OCI-LY7 (cell line): ENCODE results near the gene NTNG2. TPM values are rescaled to one million over a fixed set of nuclear protein-coding genes. Genes with fewer than 3 reads are reported as not detected.

Experiments used
- BruUV-seq: library from RNA; stranded (reverse); fragments of 400-500 nt; replicated peaks from 2 replicates; lab custom pipeline; 2021; lab: Mats Ljungman, UMichigan
- CTCF ChIA-PET: fragments of 300-600 bp; sonication (Branson Sonifier 250); formaldehyde crosslinking; loops from one replicate; lab custom pipeline; 2022; ENCODE audit warnings: antibody characterized with exemption; ENCODE audit not compliant: unreplicated experiment; lab: Charles Lee
- POLR2A ChIA-PET: fragments of 300-600 bp; sonication (Branson Sonifier 250); formaldehyde crosslinking; loops from one replicate; lab custom pipeline; 2022; ENCODE audit warnings: antibody characterized with exemption; lab: Charles Lee
- DNase-seq: peaks from one replicate; pipeline ENCODE4 v3.0.0-alpha.2; 2015; ENCODE audit warnings: low spot score
- H2AFZ ChIP-seq: fragments of 200-600 bp; sonication (generic), shearing (Covaris generic); 2 replicates; pipeline ENCODE4 v1.6.1; 2014; ENCODE audit warnings: mild to moderate bottlenecking, antibody characterized with exemption, low read length, moderate library complexity
- H3K27ac ChIP-seq: fragments of 200-600 bp; sonication (generic); 2 replicates; pipeline ENCODE4 v1.5.1; 2014; ENCODE audit warnings: mixed run types, low read depth, mild to moderate bottlenecking, moderate library complexity, low read length, inconsistent platforms; ENCODE audit not compliant: poor library complexity, severe bottlenecking
- H3K36me3 ChIP-seq: fragments of 200-600 bp; sonication (generic); 2 replicates; pipeline ENCODE4 v1.6.1; 2014; ENCODE audit warnings: mild to moderate bottlenecking, antibody characterized with exemption, low read length, moderate library complexity, mixed read lengths; ENCODE audit not compliant: insufficient read depth
- H3K4me1 ChIP-seq: fragments of 200-600 bp; sonication (generic); 2 replicates; pipeline ENCODE4 v1.5.1; 2014; ENCODE audit warnings: mild to moderate bottlenecking, low read length; ENCODE audit not compliant: insufficient read depth, poor library complexity, severe bottlenecking
- H3K4me2 ChIP-seq: fragments of 200-600 bp; sonication (generic); 2 replicates; pipeline ENCODE4 v1.6.1; 2014; ENCODE audit warnings: mild to moderate bottlenecking, low read length
- H3K4me3 ChIP-seq: fragments of 200-600 bp; sonication (generic); 2 replicates; pipeline ENCODE4 v1.5.1; 2014; ENCODE audit warnings: mild to moderate bottlenecking, low read depth, low read length; ENCODE audit not compliant: poor library complexity, severe bottlenecking
- H3K79me2 ChIP-seq: fragments of 200-600 bp; sonication (generic); 2 replicates; pipeline ENCODE4 v1.6.1; 2016; ENCODE audit warnings: low read depth, mild to moderate bottlenecking, low read length, moderate library complexity, mixed read lengths; ENCODE audit not compliant: insufficient read depth
- H3K9me2 ChIP-seq: fragments of 200-600 bp; sonication (generic); 2 replicates; pipeline ENCODE4 v1.6.1; 2016; ENCODE audit warnings: mild to moderate bottlenecking, low read length, mixed read lengths; ENCODE audit not compliant: insufficient read depth
- H3K9me3 ChIP-seq: fragments of 200-600 bp; sonication (generic); 2 replicates; pipeline ENCODE4 v1.6.1; 2014; ENCODE audit warnings: mild to moderate bottlenecking, mixed run types, low read length, mixed read lengths
- H4K20me1 ChIP-seq: fragments of 200-600 bp; sonication (generic); 2 replicates; pipeline ENCODE4 v1.6.1; 2014; ENCODE audit warnings: mild to moderate bottlenecking, antibody characterized with exemption, low read length, moderate library complexity, mixed read lengths; ENCODE audit not compliant: insufficient read depth
- CTCF ChIP-seq: fragments of 200-600 bp; sonication (generic); conservative IDR thresholded peaks from 2 replicates; pipeline ENCODE4 v1.5.1; 2014; ENCODE audit warnings: mild to moderate bottlenecking, antibody characterized with exemption, low read length, moderate library complexity, mixed read lengths
- EZH2phosphoT487 ChIP-seq: fragments of 200-600 bp; sonication (generic); IDR thresholded peaks from 2 replicates; pipeline ENCODE4 v1.6.1; 2018; ENCODE audit warnings: low read depth, borderline replicate concordance, mild to moderate bottlenecking, mixed run types, antibody characterized with exemption, low read length, moderate library complexity, mixed read lengths
- intact Hi-C: fragments of 100-400 bp; cut with micrococcal nuclease; formaldehyde crosslinking; loops from one replicate; pipeline ENCODE4 v1.10.0; 2022; ENCODE audit not compliant: unreplicated experiment
- total RNA-seq, 2 experiments: library from RNA; depleted of rRNA in 1 of 2; stranded (reverse); fragments of >200 nt in 1 of 2; shearing (Covaris generic) in 1 of 2; gene quantifications; 2 replicates each; pipeline ENCODE4 v1.2.3, GENCODE V29; 2014 to 2022

Gene NTNG2
- total RNA-seq, 2 experiments from 2014 or later = 3.2 to 7.5 TPM

- no peak for DNase-seq
- Histone ChIP-seq H3K4me3 (no peak overlapping the region), H3K4me1 (peaks cover 17% of the 10 kb centered on the region), H4K20me1 (no peaks in the 10 kb centered on the region), H2AFZ (no peak overlapping the region), H3K4me2 (no peak overlapping the region), H3K36me3 (no peaks in the 10 kb centered on the region), H3K79me2 (no peaks in the 10 kb centered on the region), H3K9me3 (no peaks in the 10 kb centered on the region), H3K27ac (no peak overlapping the region), H3K9me2 (no peaks in the 10 kb centered on the region)
- POLR2A ChIA-PET = no interaction called here
- BruUV-seq = no TSS peak
- CTCF ChIA-PET = no interaction called here
- intact Hi-C loops = no loop called here
- TF ChIP-seq CTCF = no peak
- TF ChIP-seq EZH2phosphoT487 = no peak
These were observed 77.7 kb downstream of the NTNG2 start for GRCh38 chr9:132239518-132239917.

- peak overlapping the region; percentile 81; the same call in 1 of the 2 replicates for H3K4me2 ChIP-seq
- no peak overlapping the region for H2AFZ ChIP-seq
- no peaks in the 10 kb centered on the region for H3K79me2 ChIP-seq
- BruUV-seq = no TSS peak
- TF ChIP-seq CTCF (no peak), EZH2phosphoT487 (no peak)
- ChIA-PET POLR2A (no interaction called here), CTCF (interaction anchor here (1.5 kb wide), 1 partner anchor 19 kb away, joined by 3 read pairs; no protein-coding TSS in a partner anchor)
- no peak for DNase-seq
- H4K20me1 ChIP-seq = no peaks in the 10 kb centered on the region
- no peak overlapping the region for H3K4me3 ChIP-seq
- peaks cover 17% of the 10 kb centered on the region for H3K4me1 ChIP-seq
- no peaks in the 10 kb centered on the region for H3K9me3 ChIP-seq
- no peak overlapping the region for H3K27ac ChIP-seq
- intact Hi-C loops = no loop called here
- H3K36me3 ChIP-seq = no peaks in the 10 kb centered on the region
- no peaks in the 10 kb centered on the region for H3K9me2 ChIP-seq
These were observed 78.4 kb downstream of the NTNG2 start for GRCh38 chr9:132239999-132240840.
